GM12864 (cell line): ENCODE results near the gene OLA1.

ENCODE experiments used
- DNase-seq: peaks from one replicate; pipeline ENCODE4 v3.0.0-alpha.2; 2011; ENCODE audit warnings: low read depth
- H3K4me3 ChIP-seq: 2 replicates; pipeline ENCODE4 v1.5.1; 2011; ENCODE audit warnings: mild to moderate bottlenecking, low read depth, low read length, control low read depth
- CTCF ChIP-seq: IDR thresholded peaks from 2 replicates; pipeline ENCODE4 v1.5.1; 2011; ENCODE audit warnings: low read depth, mild to moderate bottlenecking, moderate library complexity, low read length, control low read depth, inconsistent platforms; ENCODE audit errors: missing control alignments

Gene OLA1

GRCh38 chr2:174224665-174225288 lies 23.6 kb downstream of the OLA1 start:
- TF ChIP-seq CTCF, result no peak
- DNase-seq, result no peak
- H3K4me3 ChIP-seq, result no peak overlapping the region

GRCh38 chr2:174224125-174224524 lies 24.2 kb downstream of the OLA1 start:
- H3K4me3 ChIP-seq, result no peak overlapping the region
- DNase-seq, result no peak
- TF ChIP-seq CTCF, result no peak

GRCh38 chr2:174223388-174223787 lies 24.9 kb downstream of the OLA1 start:
- TF ChIP-seq CTCF, result no peak
- no peak overlapping the region for H3K4me3 ChIP-seq
- DNase-seq, result no peak

- TF ChIP-seq CTCF, result no peak
- no peak for DNase-seq
- no peak overlapping the region for H3K4me3 ChIP-seq
Observed at GRCh38 chr2:174222154-174222553, 26.2 kb downstream of the OLA1 start.

- H3K4me3 ChIP-seq, result no peak overlapping the region
- TF ChIP-seq CTCF, result no peak
- no peak for DNase-seq
Observed at GRCh38 chr2:174219321-174219720, 29.0 kb downstream of the OLA1 start.

- TF ChIP-seq CTCF, result no peak
- no peak overlapping the region for H3K4me3 ChIP-seq
- no peak for DNase-seq
Observed at GRCh38 chr2:174218773-174219172, 29.6 kb downstream of the OLA1 start.

GRCh38 chr2:174217869-174218268 lies 30.5 kb downstream of the OLA1 start:
- DNase-seq, result no peak
- no peak for TF ChIP-seq CTCF
- no peak overlapping the region for H3K4me3 ChIP-seq
